ENCODE data around the gene ABHD8.

DNA sequence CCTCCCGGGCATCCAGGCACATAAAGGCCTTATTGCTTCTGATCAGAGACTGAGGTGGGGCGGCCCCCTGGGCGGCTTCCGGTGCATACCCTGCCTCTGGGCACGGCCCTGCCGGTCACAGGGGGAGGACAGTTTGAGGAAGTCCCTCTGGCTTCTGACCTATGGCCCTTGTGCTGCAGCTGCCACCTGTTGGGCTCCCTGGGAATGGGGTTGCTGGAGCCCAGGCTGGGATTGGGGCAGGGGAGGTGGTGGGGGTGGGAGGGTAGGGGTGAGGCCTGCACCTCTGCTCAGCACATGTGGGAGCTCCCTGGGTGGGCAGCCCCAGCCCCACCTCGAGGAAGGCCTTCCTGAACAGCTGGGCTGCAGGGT is 20.7 kb upstream of the ABHD8 start:
- TF ChIP-seq POLR2AphosphoS5 (IDR thresholded peaks at IDR 0.05; ENCODE audit: low read depth, low read length) = no peak
- no peak for TF ChIP-seq SIN3A (IDR thresholded peaks at IDR 0.05; ENCODE audit: borderline replicate concordance, insufficient read depth, low read length)
- TF ChIP-seq, protein P1, sequence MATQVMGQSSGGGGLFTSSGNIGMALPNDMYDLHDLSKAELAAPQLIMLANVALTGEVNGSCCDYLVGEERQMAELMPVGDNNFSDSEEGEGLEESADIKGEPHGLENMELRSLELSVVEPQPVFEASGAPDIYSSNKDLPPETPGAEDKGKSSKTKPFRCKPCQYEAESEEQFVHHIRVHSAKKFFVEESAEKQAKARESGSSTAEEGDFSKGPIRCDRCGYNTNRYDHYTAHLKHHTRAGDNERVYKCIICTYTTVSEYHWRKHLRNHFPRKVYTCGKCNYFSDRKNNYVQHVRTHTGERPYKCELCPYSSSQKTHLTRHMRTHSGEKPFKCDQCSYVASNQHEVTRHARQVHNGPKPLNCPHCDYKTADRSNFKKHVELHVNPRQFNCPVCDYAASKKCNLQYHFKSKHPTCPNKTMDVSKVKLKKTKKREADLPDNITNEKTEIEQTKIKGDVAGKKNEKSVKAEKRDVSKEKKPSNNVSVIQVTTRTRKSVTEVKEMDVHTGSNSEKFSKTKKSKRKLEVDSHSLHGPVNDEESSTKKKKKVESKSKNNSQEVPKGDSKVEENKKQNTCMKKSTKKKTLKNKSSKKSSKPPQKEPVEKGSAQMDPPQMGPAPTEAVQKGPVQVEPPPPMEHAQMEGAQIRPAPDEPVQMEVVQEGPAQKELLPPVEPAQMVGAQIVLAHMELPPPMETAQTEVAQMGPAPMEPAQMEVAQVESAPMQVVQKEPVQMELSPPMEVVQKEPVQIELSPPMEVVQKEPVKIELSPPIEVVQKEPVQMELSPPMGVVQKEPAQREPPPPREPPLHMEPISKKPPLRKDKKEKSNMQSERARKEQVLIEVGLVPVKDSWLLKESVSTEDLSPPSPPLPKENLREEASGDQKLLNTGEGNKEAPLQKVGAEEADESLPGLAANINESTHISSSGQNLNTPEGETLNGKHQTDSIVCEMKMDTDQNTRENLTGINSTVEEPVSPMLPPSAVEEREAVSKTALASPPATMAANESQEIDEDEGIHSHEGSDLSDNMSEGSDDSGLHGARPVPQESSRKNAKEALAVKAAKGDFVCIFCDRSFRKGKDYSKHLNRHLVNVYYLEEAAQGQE (IDR thresholded peaks at IDR 0.05; ENCODE audit: insufficient read depth in 1 of 2, low read depth in 2 of 2, low read length in 2 of 2) = no peak
- no peak for TF ChIP-seq TAF1 (IDR thresholded peaks at IDR 0.05; ENCODE audit: borderline replicate concordance, insufficient read depth, low read length)
- TF ChIP-seq FOXP2 (optimal IDR thresholded peaks at IDR 0.05; ENCODE audit: borderline replicate concordance, extremely low read depth, extremely low read length, insufficient read depth) = no peak
